ENCODE results near the gene RECQL. TPM values are rescaled to one million over a fixed set of nuclear protein-coding genes. Genes with fewer than 3 reads are reported as not detected.

The RECQL gene
- total and polyA plus RNA-seq, 2 of the 4 experiments (the other 2 are of a cell fraction): 29.4 to 67.0 TPM

GRCh38 chr12:21459474-21459873, 42.0 kb downstream of the RECQL start:
- in situ Hi-C loops (cut with MboI; ENCODE audit: low sequenced_read_pairs): no loop called here

More at GRCh38 chr12:21459474-21459873, 42.0 kb downstream of the RECQL start:
- intact Hi-C loops (cut with micrococcal nuclease): loop anchor here (10.0 kb wide), 1 partner anchor 815 kb away; no protein-coding TSS in a partner anchor
- Histone ChIP-seq H3K56ac (ENCODE audit: extremely low read depth, insufficient read depth, low read length) (no peak overlapping the region), H3K27me3 (ENCODE audit: control insufficient read depth, insufficient read depth, low read length) (no peaks in the 10 kb centered on the region), H2BK20ac (ENCODE audit: low read depth, low read length) (no peak overlapping the region), H3K23ac (ENCODE audit: low read depth, low read length) (no peak overlapping the region), H2AK9ac (replicated peaks; ENCODE audit: low read depth, low read length, poor library complexity) (no peak overlapping the region), H2BK120ac (ENCODE audit: low read depth, low read length) (no peak overlapping the region), H3K4me3 (ENCODE audit: insufficient read depth, low read depth, low read length) (no peak overlapping the region), H3K4ac (ENCODE audit: low read depth, low read length) (no peak overlapping the region), H3K79me1 (ENCODE audit: low read depth in 1 of 2, low read length in 2 of 2) (no peaks in the 10 kb centered on the region), H3K18ac (ENCODE audit: low read depth, low read length) (no peak overlapping the region), H4K20me1 (ENCODE audit: insufficient read depth, low read length) (no peaks in the 10 kb centered on the region), H2AK5ac (ENCODE audit: low read depth, low read length) (no peak overlapping the region), H3K27ac (ENCODE audit: insufficient read depth, low read length) (no peak overlapping the region), H3K4me1 (ENCODE audit: control insufficient read depth, insufficient read depth, low read length) (no peaks in the 10 kb centered on the region), H4K91ac (ENCODE audit: insufficient read depth, low read depth, low read length) (no peak overlapping the region), H4K5ac (ENCODE audit: low read depth, low read length) (no peak overlapping the region), H3K9ac (ENCODE audit: low read depth, low read length) (no peak overlapping the region), H3K36me3 (ENCODE audit: control insufficient read depth, insufficient read depth, low read length) (peaks cover 8% of the 10 kb centered on the region; the same call in 1 of the 2 replicates), H2BK15ac (ENCODE audit: low read depth, low read length) (no peak overlapping the region), H3K9me1 (ENCODE audit: insufficient read depth, low read length) (no peaks in the 10 kb centered on the region), H4K8ac (ENCODE audit: low read depth in 2 of 2, low read length in 2 of 2) (no peak overlapping the region), H2AFZ (replicated peaks; ENCODE audit: low read length, poor library complexity) (no peak overlapping the region), H2BK5ac (ENCODE audit: low read depth, low read length, poor library complexity, severe bottlenecking) (no peak overlapping the region), H3K14ac (replicated peaks; ENCODE audit: low read depth, low read length) (no peak overlapping the region), H3K9me3 (ENCODE audit: control insufficient read depth, insufficient read depth, low read length) (no peaks in the 10 kb centered on the region), H3K4me2 (ENCODE audit: low read depth, low read length) (no peak overlapping the region)
- no TSS peak for BruUV-seq (replicated peaks)
- CTCF ChIA-PET: no interaction called here
- no peak for DNase-seq
- WGBS, 2 experiments (ENCODE audit: extremely low coverage in 2 of 2, insufficient read length in 1 of 2): no CpG with 5 or more reads among the region's 2 CpGs
- TF ChIP-seq SMC3 (IDR thresholded peaks at IDR 0.05; ENCODE audit: low read depth, low read length) (no peak), USF2 (IDR thresholded peaks at IDR 0.05; ENCODE audit: low read depth, low read length) (no peak), MAZ (IDR thresholded peaks at IDR 0.05; ENCODE audit: borderline replicate concordance, low read depth, low read length) (no peak), CHD1 (IDR thresholded peaks at IDR 0.05; ENCODE audit: low read depth, low read length) (no peak), RAD21 (IDR thresholded peaks at IDR 0.05; ENCODE audit: low read length) (no peak), POLR2A (IDR thresholded peaks at IDR 0.05; ENCODE audit: low read depth, low read length) (no peak), FOS (IDR thresholded peaks at IDR 0.05; ENCODE audit: low read depth, low read length) (no peak), MAFK (IDR thresholded peaks at IDR 0.05; ENCODE audit: low read depth, low read length) (no peak)
- POLR2A ChIA-PET (ENCODE audit: unreplicated experiment): no interaction called here
- ATAC-seq (ENCODE audit: low read depth): no peak
- dilution Hi-C loops (cut with HindIII; ENCODE audit: low sequenced_read_pairs, unreplicated experiment): no loop called here
